H1 (cell line): Measurements from ENCODE around the gene EMC7. TPM values are rescaled to one million over a fixed set of nuclear protein-coding genes. Genes with fewer than 3 reads are reported as not detected.
"Not testable (repeated sequence)": the region's sequence is repeated elsewhere in the genome, so short reads cannot be mapped to it uniquely, and the experiment has no call there.

Source experiments
- CTCF ChIA-PET: fragments of 300-600 bp; sonication (Branson Sonifier 250); formaldehyde crosslinking; loops from one replicate; lab custom pipeline; 2021; ENCODE audit not compliant: partially characterized antibody; lab: Charles Lee
- POLR2A ChIA-PET: fragments of 300-600 bp; sonication (Branson Sonifier 250); formaldehyde crosslinking; loops from one replicate; lab custom pipeline; 2021; ENCODE audit warnings: inconsistent platforms; ENCODE audit not compliant: partially characterized antibody; lab: Charles Lee
- DNase-seq, 2 experiments: peaks; one replicate each; pipeline versions ENCODE4 v3.0.0 to v3.0.0-alpha.2; 2010 to 2022; ENCODE audit warnings: low spot score in 2 of 2, low read depth in 1 of 2, mixed read lengths in 1 of 2
- FAIRE-seq: peaks from 2 replicates; lab custom pipeline; 2011; peaks lifted over from hg19 to GRCh38; lab: Jason Lieb, UNC
- H2AFZ ChIP-seq: 2 replicates; pipeline ENCODE4 v1.8.1; 2012; ENCODE audit warnings: low read length, inconsistent platforms
- H2AK5ac ChIP-seq: 2 replicates; pipeline ENCODE4 v1.6.1; 2013; ENCODE audit warnings: low read depth, low read length
- H2BK120ac ChIP-seq: replicated peaks from 2 replicates; pipeline ENCODE3; 2013; ENCODE audit warnings: low read depth, low read length, inconsistent platforms
- H2BK12ac ChIP-seq: 2 replicates; pipeline ENCODE4 v1.6.1; 2013; ENCODE audit warnings: low read depth, low read length
- H2BK15ac ChIP-seq: 2 replicates; pipeline ENCODE4 v1.6.1; 2013; ENCODE audit warnings: low read length
- H2BK20ac ChIP-seq: 2 replicates; pipeline ENCODE4 v1.6.1; 2013; ENCODE audit warnings: low read length
- H2BK5ac ChIP-seq: 2 replicates; pipeline ENCODE4 v1.6.1; 2013; ENCODE audit warnings: low read depth, low read length
- H3K14ac ChIP-seq: 2 replicates; pipeline ENCODE4 v1.6.1; 2013; ENCODE audit warnings: inconsistent platforms; ENCODE audit not compliant: insufficient read length
- H3K18ac ChIP-seq: 2 replicates; pipeline ENCODE4 v1.6.1; 2013; ENCODE audit warnings: low read length; ENCODE audit errors: extremely low read depth
- H3K23ac ChIP-seq: 2 replicates; pipeline ENCODE4 v1.6.1; 2013; ENCODE audit warnings: inconsistent platforms; ENCODE audit not compliant: insufficient read length
- H3K23me2 ChIP-seq: 2 replicates; pipeline ENCODE4 v1.6.1; 2013; ENCODE audit warnings: low read depth, low read length
- H3K27ac ChIP-seq: 2 replicates; pipeline ENCODE4 v1.6.1; 2011; ENCODE audit warnings: low read depth, low read length, inconsistent platforms
- H3K27me3 ChIP-seq, 4 experiments: replicated peaks in 1 of 4; 1 replicate in 1 of 4; 2 replicates in 3 of 4; pipeline versions ENCODE4 v1.6.1 to v1.8.1; 2011 to 2013; ENCODE audit warnings: low read length in 3 of 4, mild to moderate bottlenecking in 3 of 4, inconsistent platforms in 2 of 4, mixed read lengths in 2 of 4, moderate library complexity in 1 of 4; ENCODE audit not compliant: control insufficient read depth in 3 of 4, insufficient read depth in 3 of 4; ENCODE audit errors: extremely low read depth in 1 of 4
- H3K36me3 ChIP-seq, 4 experiments: 2 replicates each; pipeline versions ENCODE4 v1.6.1 to v1.8.1; 2011 to 2013; ENCODE audit warnings: mild to moderate bottlenecking in 4 of 4, low read length in 3 of 4, moderate library complexity in 2 of 4, control low read depth in 1 of 4, inconsistent platforms in 1 of 4; ENCODE audit not compliant: insufficient read depth in 4 of 4, control insufficient read depth in 2 of 4
- H3K4ac ChIP-seq: replicated peaks from 2 replicates; pipeline ENCODE3; 2013; ENCODE audit warnings: low read length, low read depth, mixed read lengths, inconsistent platforms; ENCODE audit not compliant: insufficient read length
- H3K4me1 ChIP-seq, 4 experiments: replicated peaks in 1 of 4; 1 replicate in 1 of 4; 2 replicates in 3 of 4; pipeline versions ENCODE4 v1.6.1 to v1.8.1; 2011 to 2013; ENCODE audit warnings: low read length in 3 of 4, inconsistent platforms in 2 of 4, mixed read lengths in 1 of 4; ENCODE audit not compliant: insufficient read depth in 4 of 4, control insufficient read depth in 3 of 4
- H3K4me2 ChIP-seq, 2 experiments: 2 replicates each; pipeline versions ENCODE4 v1.6.1 to v1.8.1; 2011 to 2013; ENCODE audit warnings: low read depth in 2 of 2, low read length in 2 of 2, control low read depth in 1 of 2, inconsistent platforms in 1 of 2, mild to moderate bottlenecking in 1 of 2; ENCODE audit not compliant: insufficient read depth in 1 of 2
- H3K4me3 ChIP-seq, 4 experiments: fragments of 200-600, 300-600 bp in 1 of 4; sonication (generic), shearing (Covaris generic), sonication (Bioruptor Twin) in 1 of 4; 2 replicates each; pipeline versions ENCODE4 v1.5.1 to v1.8.1; 2011 to 2016; ENCODE audit warnings: low read length in 4 of 4, low read depth in 3 of 4, control low read depth in 2 of 4, inconsistent platforms in 2 of 4, mild to moderate bottlenecking in 2 of 4, mixed read lengths in 1 of 4, moderate library complexity in 1 of 4; ENCODE audit not compliant: insufficient read depth in 2 of 4; ENCODE audit errors: extremely low read depth in 1 of 4
- H3K56ac ChIP-seq: replicated peaks from 2 replicates; pipeline ENCODE3; 2013; ENCODE audit warnings: low read depth, mild to moderate bottlenecking, mixed read lengths, low read length, inconsistent platforms; ENCODE audit not compliant: insufficient read length
- H3K79me1 ChIP-seq: 2 replicates; pipeline ENCODE4 v1.6.1; 2013; ENCODE audit warnings: low read depth, low read length, control low read depth
- H3K79me2 ChIP-seq, 2 experiments: 2 replicates each; pipeline versions ENCODE4 v1.6.1 to v1.8.1; 2012 to 2013; ENCODE audit warnings: low read length in 2 of 2, mild to moderate bottlenecking in 2 of 2, inconsistent platforms in 1 of 2; ENCODE audit not compliant: insufficient read depth in 2 of 2, control insufficient read depth in 1 of 2
- H3K9ac ChIP-seq, 4 experiments: replicated peaks in 1 of 4; 1 replicate in 1 of 4; 2 replicates in 3 of 4; pipeline versions ENCODE4 v1.6.1 to v1.8.1; 2011 to 2013; ENCODE audit warnings: low read depth in 3 of 4, low read length in 3 of 4, control low read depth in 2 of 4, mild to moderate bottlenecking in 2 of 4, moderate library complexity in 2 of 4, inconsistent platforms in 1 of 4; ENCODE audit errors: extremely low read depth in 1 of 4
- H3K9me3 ChIP-seq, 2 experiments: 2 replicates each; pipeline versions ENCODE4 v1.6.1 to v1.8.1; 2012 to 2013; ENCODE audit warnings: mild to moderate bottlenecking in 2 of 2, moderate library complexity in 2 of 2, control low read depth in 1 of 2, inconsistent platforms in 1 of 2, low read depth in 1 of 2, low read length in 1 of 2, mixed read lengths in 1 of 2; ENCODE audit not compliant: insufficient read depth in 2 of 2
- H4K20me1 ChIP-seq, 2 experiments: replicated peaks in 1 of 2; 2 replicates each; pipeline versions ENCODE3 to v1.8.1; 2011 to 2013; ENCODE audit warnings: inconsistent platforms in 2 of 2, low read length in 2 of 2, mild to moderate bottlenecking in 1 of 2; ENCODE audit not compliant: insufficient read depth in 2 of 2, control insufficient read depth in 1 of 2
- H4K5ac ChIP-seq: 2 replicates; pipeline ENCODE4 v1.6.1; 2013; ENCODE audit warnings: low read length, low read depth, mixed read lengths, inconsistent platforms; ENCODE audit not compliant: insufficient read length
- H4K8ac ChIP-seq: 2 replicates; pipeline ENCODE4 v1.8.0; 2013; ENCODE audit warnings: mild to moderate bottlenecking, moderate library complexity, low read length, inconsistent platforms; ENCODE audit not compliant: insufficient read depth; ENCODE audit errors: extremely low read depth
- H4K91ac ChIP-seq: replicated peaks from 2 replicates; pipeline ENCODE3; 2013; ENCODE audit warnings: low read length, mixed read lengths, inconsistent platforms; ENCODE audit not compliant: insufficient read length
- WGBS, 2 experiments: shearing (Covaris generic) in 1 of 2; methylation state at CpG; one replicate each; pipeline versions ENCODE4 v1.1.6 to v1.1.7; 2013 to 2015; ENCODE audit warnings: low lambda C conversion rate in 2 of 2, mixed read lengths in 2 of 2, inconsistent platforms in 1 of 2, low coverage in 1 of 2, missing lambda C conversion rate in 1 of 2; ENCODE audit not compliant: insufficient replicate concordance in 2 of 2, insufficient coverage in 1 of 2, insufficient read length in 1 of 2; ENCODE audit errors: extremely low coverage in 1 of 2, missing lambda C conversion rate in 1 of 2; 5-methylcytosine and 5-hydroxymethylcytosine counted together
- polyA plus RNA-seq, 7 experiments: library from polyadenylated mRNA; depleted of rRNA in 3 of 7; stranded (reverse) in 5 of 7; unstranded in 2 of 7; fragments of >200 nt in 5 of 7; fragments of 200-250 nt in 2 of 7; gene quantifications; 1 replicate in 5 of 7; 2 replicates in 1 of 7; 4 replicates in 1 of 7; pipeline versions ENCODE4 v1.2.1 to v1.2.3, GENCODE V29; 2011 to 2013; ENCODE audit warnings: missing spikeins in 2 of 7, mixed read lengths in 2 of 7
- total RNA-seq: library from RNA; stranded (reverse); fragmentation: NEBNext Ultra II Directional; extraction: Animal tissue kit (Norgen Biotek cat#: 25700); gene quantifications from 2 replicates; pipeline ENCODE4 v1.2.1, GENCODE V29; 2021

Gene EMC7
- total and polyA plus RNA-seq, 2 of the 8 experiments (the other 6 are each of a cell fraction or from before 2014, with no cell fraction given) = 29.0 to 39.0 TPM

GRCh38 chr15:34121786-34122185 is 20.1 kb upstream of the EMC7 start:
- not testable (repeated sequence) for H3K4me3 ChIP-seq, H4K91ac ChIP-seq, H3K79me1 ChIP-seq, H2BK12ac ChIP-seq, H2BK20ac ChIP-seq, H3K23me2 ChIP-seq, H3K4me2 ChIP-seq, H3K14ac ChIP-seq, H2BK5ac ChIP-seq, H3K36me3 ChIP-seq, FAIRE-seq, H2BK120ac ChIP-seq, H3K9ac ChIP-seq, H3K4me1 ChIP-seq, H4K5ac ChIP-seq, H3K23ac ChIP-seq, H3K79me2 ChIP-seq, H3K27me3 ChIP-seq, H4K8ac ChIP-seq, DNase-seq, H2BK15ac ChIP-seq, H3K18ac ChIP-seq, H3K9me3 ChIP-seq, H3K56ac ChIP-seq, H2AK5ac ChIP-seq, H4K20me1 ChIP-seq, H2AFZ ChIP-seq, H3K4ac ChIP-seq, H3K27ac ChIP-seq
- 90% methylated on average over 12 of the region's 12 CpGs; no CpG with 5 or more reads in 1 of the 2 experiments for WGBS, 2 experiments
- CTCF ChIA-PET = interaction anchor here (1.2 to 3.7 kb wide), 2 partner anchors 11 to 111 kb away, joined by 3 to 22 read pairs; no protein-coding TSS in a partner anchor
- POLR2A ChIA-PET = interaction anchor here (1.3 kb wide), 1 partner anchor 11 kb away, joined by 7 read pairs; no protein-coding TSS in a partner anchor

GRCh38 chr15:34120420-34120819 is 18.8 kb upstream of the EMC7 start:
- not testable (repeated sequence) for FAIRE-seq
- POLR2A ChIA-PET = interaction anchor here (0.9 kb wide), 1 partner anchor 90 kb away, joined by 3 read pairs; the partner anchor contains the start of gene KATNBL1

More at GRCh38 chr15:34120420-34120819, 18.8 kb upstream of the EMC7 start:
- not testable (repeated sequence) for H3K4me3 ChIP-seq, H4K8ac ChIP-seq, H3K27ac ChIP-seq, H3K23me2 ChIP-seq, H2BK15ac ChIP-seq, H2BK120ac ChIP-seq, H3K9me3 ChIP-seq, H2BK5ac ChIP-seq, H2AFZ ChIP-seq, H2BK20ac ChIP-seq, H2AK5ac ChIP-seq, H3K23ac ChIP-seq, H3K9ac ChIP-seq, H3K27me3 ChIP-seq, H3K14ac ChIP-seq, H4K5ac ChIP-seq, H3K56ac ChIP-seq, H3K79me2 ChIP-seq, H3K18ac ChIP-seq, H3K79me1 ChIP-seq, H2BK12ac ChIP-seq, H4K91ac ChIP-seq, H3K4ac ChIP-seq, H3K36me3 ChIP-seq, H4K20me1 ChIP-seq, DNase-seq, H3K4me1 ChIP-seq, H3K4me2 ChIP-seq
- CTCF ChIA-PET = interaction anchor here (0.6 to 3.7 kb wide), 3 partner anchors 10 to 70 kb away, joined by 3 to 22 read pairs (median 3); no protein-coding TSS in a partner anchor
- 71% methylated on average over 2 of the region's 2 CpGs; no CpG with 5 or more reads in 1 of the 2 experiments for WGBS, 2 experiments
